Gastrocnemius medialis (tissue), 4 donors: ENCODE data around the gene AK3.

Source experiments
- POLR2A ChIP-seq, 2 donors: fragments of 450-650 bp; IDR thresholded peaks; one replicate each; pipeline ENCODE4 v1.6.1; 2017; ENCODE audit warnings: antibody characterized with exemption in 2 of 2, mild to moderate bottlenecking in 2 of 2, moderate library complexity in 2 of 2
- TF ChIP-seq, protein P1 (sequence below), 5 experiments: fragments of 450-650 bp in 3 of 5; fragments of 200-600 bp in 2 of 5; sonication (generic) in 2 of 5; IDR thresholded peaks in 4 of 5; conservative IDR thresholded peaks in 1 of 5; 1 replicate in 4 of 5; 2 replicates in 1 of 5; pipeline ENCODE4 v1.5.1; 2016 to 2019; ENCODE audit warnings: antibody characterized with exemption in 5 of 5, mild to moderate bottlenecking in 3 of 5, moderate library complexity in 3 of 5

GRCh38 chr9:4756420-4756819 lies 15.4 kb upstream of the AK3 start:
- TF ChIP-seq, protein P1, sequence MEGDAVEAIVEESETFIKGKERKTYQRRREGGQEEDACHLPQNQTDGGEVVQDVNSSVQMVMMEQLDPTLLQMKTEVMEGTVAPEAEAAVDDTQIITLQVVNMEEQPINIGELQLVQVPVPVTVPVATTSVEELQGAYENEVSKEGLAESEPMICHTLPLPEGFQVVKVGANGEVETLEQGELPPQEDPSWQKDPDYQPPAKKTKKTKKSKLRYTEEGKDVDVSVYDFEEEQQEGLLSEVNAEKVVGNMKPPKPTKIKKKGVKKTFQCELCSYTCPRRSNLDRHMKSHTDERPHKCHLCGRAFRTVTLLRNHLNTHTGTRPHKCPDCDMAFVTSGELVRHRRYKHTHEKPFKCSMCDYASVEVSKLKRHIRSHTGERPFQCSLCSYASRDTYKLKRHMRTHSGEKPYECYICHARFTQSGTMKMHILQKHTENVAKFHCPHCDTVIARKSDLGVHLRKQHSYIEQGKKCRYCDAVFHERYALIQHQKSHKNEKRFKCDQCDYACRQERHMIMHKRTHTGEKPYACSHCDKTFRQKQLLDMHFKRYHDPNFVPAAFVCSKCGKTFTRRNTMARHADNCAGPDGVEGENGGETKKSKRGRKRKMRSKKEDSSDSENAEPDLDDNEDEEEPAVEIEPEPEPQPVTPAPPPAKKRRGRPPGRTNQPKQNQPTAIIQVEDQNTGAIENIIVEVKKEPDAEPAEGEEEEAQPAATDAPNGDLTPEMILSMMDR (IDR thresholded peaks at IDR 0.05 in 4 of 5, conservative IDR thresholded peaks at IDR 0.05 in 1 of 5) = no peak
- TF ChIP-seq POLR2A (IDR thresholded peaks at IDR 0.05) = no peak
